Stomach (tissue), 4 donors: ENCODE results near the gene RABGEF1.

Experiments
- CTCF ChIP-seq, 7 experiments: fragments of 450-650 bp in 4 of 7; fragments of 200-600 bp in 3 of 7; sonication (generic) in 3 of 7; IDR thresholded peaks; one replicate each; pipeline ENCODE4 v1.5.1; 2016 to 2019; ENCODE audit warnings: antibody characterized with exemption in 7 of 7, control low read depth in 2 of 7, mild to moderate bottlenecking in 1 of 7
- EP300 ChIP-seq: sonication (generic); formaldehyde crosslinking; IDR thresholded peaks from one replicate; pipeline ENCODE4 v1.6.1; 2017; ENCODE audit warnings: antibody characterized with exemption
- POLR2A ChIP-seq, 4 donors: fragments of 450-650 bp; IDR thresholded peaks; one replicate each; pipeline ENCODE4 v1.6.1; 2016; ENCODE audit warnings: antibody characterized with exemption in 4 of 4, control low read depth in 2 of 4, mild to moderate bottlenecking in 1 of 4, moderate library complexity in 1 of 4

- TF ChIP-seq POLR2A (IDR thresholded peaks at IDR 0.05) (no peak), CTCF (IDR thresholded peaks at IDR 0.05) (no peak), EP300 (no peak)
Measured at GRCh38 chr7:66840316-66840715, 99.8 kb downstream of the RABGEF1 start.
